GM19452 (cell line): ENCODE results near the gene BRCC3.

Experiments
- ATAC-seq: cut with Tn5 transposase; IDR thresholded peaks from one replicate; pipeline ENCODE4 v1.9.1; 2021; ENCODE audit not compliant: unreplicated experiment

Gene BRCC3

GRCh38 chrX:155056877-155057792 is 14.2 kb upstream of the BRCC3 start:
- peak; percentile 65 for ATAC-seq

- ATAC-seq = no peak
Observed at GRCh38 chrX:155061760-155062159, 9.5 kb upstream of the BRCC3 start.

- ATAC-seq = no peak
Observed at GRCh38 chrX:155065035-155065734, 6.1 kb upstream of the BRCC3 start.

GRCh38 chrX:155068165-155068564 is 3.1 kb upstream of the BRCC3 start:
- no peak for ATAC-seq

- ATAC-seq = no peak
Observed at GRCh38 chrX:155069414-155069813, 1.9 kb upstream of the BRCC3 start.

- no peak for ATAC-seq
Observed at GRCh38 chrX:155070038-155070437, 1.3 kb upstream of the BRCC3 start.

- ATAC-seq = peak; percentile 10
Observed at GRCh38 chrX:155070663-155070974, 689 bp upstream of the BRCC3 start.

GRCh38 chrX:155071694-155072280 is 479 bp downstream of the BRCC3 start:
- ATAC-seq = no peak

GRCh38 chrX:155086202-155086840 is 15.0 kb downstream of the BRCC3 start:
- no peak for ATAC-seq

- ATAC-seq = no peak
Observed at GRCh38 chrX:155086961-155087735, 15.8 kb downstream of the BRCC3 start.

- ATAC-seq = no peak
Observed at GRCh38 chrX:155094468-155095061, 23.3 kb downstream of the BRCC3 start.

- no peak for ATAC-seq
Observed at GRCh38 chrX:155105919-155106318, 34.6 kb downstream of the BRCC3 start.

GRCh38 chrX:155108427-155108826 is 37.1 kb downstream of the BRCC3 start:
- no peak for ATAC-seq

- no peak for ATAC-seq
Observed at GRCh38 chrX:155112171-155112570, 40.9 kb downstream of the BRCC3 start.

- no peak for ATAC-seq
Observed at GRCh38 chrX:155113097-155113496, 41.8 kb downstream of the BRCC3 start.

- no peak for ATAC-seq
Observed at GRCh38 chrX:155115174-155115819, 44.0 kb downstream of the BRCC3 start.

- no peak for ATAC-seq
Observed at GRCh38 chrX:155127465-155127864, 56.2 kb downstream of the BRCC3 start.

GRCh38 chrX:155127940-155128339 is 56.6 kb downstream of the BRCC3 start:
- no peak for ATAC-seq

- ATAC-seq = no peak
Observed at GRCh38 chrX:155132110-155132509, 60.8 kb downstream of the BRCC3 start.

GRCh38 chrX:155134255-155134654 is 62.9 kb downstream of the BRCC3 start:
- ATAC-seq = no peak
